ENCODE data around the gene KIF13A.

Gene KIF13A

GRCh38 chr6:17710331-17710730 lies 277.1 kb downstream of the KIF13A start:
- Histone ChIP-seq H3K27me3 (ENCODE audit: insufficient read depth, poor library complexity, severe bottlenecking) (no peaks in the 10 kb centered on the region), H3K27ac (replicated peaks) (no peak overlapping the region), H3K4me3 (replicated peaks; ENCODE audit: insufficient read depth, low read length) (no peak overlapping the region)
- DNase-seq (ENCODE audit: low read depth in 1 of 2, low spot score in 1 of 2), result no peak
- TF ChIP-seq GABPA (IDR thresholded peaks at IDR 0.05; ENCODE audit: low read depth) (no peak), POLR2AphosphoS5 (IDR thresholded peaks at IDR 0.05; ENCODE audit: low read depth) (no peak)

GRCh38 chr6:17709476-17709875 lies 278.0 kb downstream of the KIF13A start:
- H3K4me3 ChIP-seq (replicated peaks; ENCODE audit: insufficient read depth, low read length), result no peak overlapping the region
- H3K27ac ChIP-seq (replicated peaks), result no peak overlapping the region
- TF ChIP-seq SPI1 (IDR thresholded peaks at IDR 0.05; ENCODE audit: borderline replicate concordance, low read depth), result no peak
- TF ChIP-seq POLR2AphosphoS5 (IDR thresholded peaks at IDR 0.05; ENCODE audit: low read depth), result no peak
- no peak for TF ChIP-seq CTCF (IDR thresholded peaks at IDR 0.05; ENCODE audit: insufficient read depth, low read length)
- no peaks in the 10 kb centered on the region for H3K27me3 ChIP-seq (ENCODE audit: insufficient read depth, poor library complexity, severe bottlenecking)
- DNase-seq (ENCODE audit: low read depth in 1 of 2, low spot score in 1 of 2), result no peak

All from HL-60 (cell line).